GM18858 (cell line): ENCODE measurements around the gene MPC1L.
A peak's percentile ranks its signal among the peaks of the same experiment; 100 is the strongest.
"Not testable (repeated sequence)": the region's sequence is repeated elsewhere in the genome, so short reads cannot be mapped to it uniquely, and the experiment has no call there.

Experiments used
- ATAC-seq: cut with Tn5 transposase; IDR thresholded peaks from one replicate; pipeline ENCODE4 v1.9.1; 2021; ENCODE audit not compliant: unreplicated experiment

Gene MPC1L

DNA sequence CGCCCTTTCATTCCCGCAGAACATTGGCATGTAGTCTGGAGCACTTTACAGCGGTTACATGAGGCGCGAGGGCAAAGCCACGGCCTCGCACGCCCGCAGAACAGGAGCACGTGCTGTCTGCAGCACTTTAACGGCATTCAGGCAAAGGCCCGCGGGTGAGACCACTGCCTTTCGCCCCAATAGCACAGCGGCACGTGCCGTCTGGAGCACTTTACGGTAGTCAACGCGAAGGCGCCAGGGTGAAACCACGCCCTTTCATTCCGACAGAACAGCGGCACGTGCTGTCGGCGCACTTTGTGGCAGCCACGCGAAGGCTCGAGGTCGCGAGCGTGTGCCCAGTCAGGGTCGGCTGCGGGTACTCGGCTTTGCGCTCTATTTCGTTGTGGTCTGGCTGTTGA is at the start of gene MPC1L:
TSS of gene MPC1L (plus strand) at position 290 of the 398 bp plus-strand sequence. CDS start 138 bp downstream, outside the sequence.
- no peak for ATAC-seq

GRCh38 chrX:40573763-40574162 is 49.5 kb upstream of the MPC1L start:
- no peak for ATAC-seq

DNA sequence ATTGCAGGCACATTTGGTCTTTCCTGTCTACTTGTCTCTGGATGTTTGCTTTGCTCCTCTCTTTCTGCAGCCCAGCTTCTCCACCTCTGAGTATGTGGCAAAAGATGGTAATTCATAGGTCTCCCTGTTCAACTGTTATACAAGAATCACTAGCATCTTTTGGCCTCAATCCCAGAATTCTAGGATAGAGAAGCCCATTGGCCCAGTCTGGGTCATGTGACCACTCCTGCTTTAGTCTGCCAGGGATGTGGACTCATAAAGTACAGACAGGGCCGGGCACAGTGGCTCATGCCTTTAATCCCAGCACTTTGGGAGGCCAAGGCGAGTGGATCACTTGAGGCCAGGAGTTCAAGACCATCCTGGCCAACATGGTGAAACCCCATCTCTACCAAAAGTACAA is 47.8 kb upstream of the MPC1L start:
- not testable (repeated sequence) for ATAC-seq

DNA sequence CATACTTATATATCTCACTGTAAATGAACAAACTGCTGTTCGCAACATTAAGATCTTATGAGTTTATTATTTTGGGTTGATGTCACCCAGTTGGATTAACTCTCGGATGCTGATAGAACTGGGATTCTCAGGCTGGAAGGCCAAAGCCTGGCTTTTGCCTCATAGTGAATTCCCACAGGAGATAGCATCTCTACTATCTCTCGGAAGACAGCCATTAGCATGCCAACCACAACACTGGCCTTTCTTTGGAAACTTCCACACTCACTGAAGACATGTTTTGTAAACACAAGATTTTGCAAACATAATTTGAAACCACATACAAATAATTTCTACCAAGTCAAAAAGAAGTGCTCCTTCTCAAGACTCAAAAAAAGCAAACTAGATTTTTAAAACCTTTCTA is 46.9 kb upstream of the MPC1L start:
- ATAC-seq, result no peak

- no peak for ATAC-seq
These were observed 45.1 kb upstream of the MPC1L start for GRCh38 chrX:40578039-40578695.

GRCh38 chrX:40579141-40579540 is 44.1 kb upstream of the MPC1L start:
- no peak for ATAC-seq

- ATAC-seq, result no peak
These were observed 43.2 kb upstream of the MPC1L start for GRCh38 chrX:40579900-40580536.

- peak; percentile 88 for ATAC-seq
These were observed 42.5 kb upstream of the MPC1L start, which contains the start of gene ATP6AP2 for GRCh38 chrX:40580537-40581335. ATP6AP2 (plus strand) TSS chrX:40580970; CDS start chrX:40581066, 96 bp downstream.

DNA sequence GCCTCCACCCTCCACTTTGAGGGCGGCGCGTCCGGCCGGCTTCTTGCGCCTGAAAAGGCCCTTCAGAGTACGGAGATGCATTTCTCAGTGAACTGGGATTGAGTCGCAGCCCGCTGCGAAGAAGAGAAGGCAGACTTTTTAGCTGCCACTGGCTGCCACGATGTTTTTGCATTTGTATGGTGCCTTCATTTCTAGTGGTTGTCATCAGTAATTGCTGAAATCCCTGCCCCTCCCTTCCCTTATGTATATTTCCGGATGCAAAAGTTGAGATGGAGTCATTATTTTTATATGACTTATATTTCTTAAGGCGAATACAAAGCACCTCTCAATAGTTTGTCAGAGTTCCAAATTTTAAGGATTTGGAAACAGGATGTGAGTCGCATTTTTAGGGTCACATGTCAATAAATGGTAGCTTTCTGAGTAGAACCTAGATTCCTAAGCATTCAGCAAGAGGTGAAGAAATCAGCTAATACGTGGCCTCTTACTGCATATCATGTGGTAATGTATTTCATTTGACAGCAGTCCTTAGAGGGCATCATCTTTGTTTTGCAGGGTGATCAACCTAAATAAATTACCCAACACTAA is 41.8 kb upstream of the MPC1L start:
- no peak for ATAC-seq

- ATAC-seq, result not testable (repeated sequence)
These were observed 41.0 kb upstream of the MPC1L start for GRCh38 chrX:40582178-40582577.

DNA sequence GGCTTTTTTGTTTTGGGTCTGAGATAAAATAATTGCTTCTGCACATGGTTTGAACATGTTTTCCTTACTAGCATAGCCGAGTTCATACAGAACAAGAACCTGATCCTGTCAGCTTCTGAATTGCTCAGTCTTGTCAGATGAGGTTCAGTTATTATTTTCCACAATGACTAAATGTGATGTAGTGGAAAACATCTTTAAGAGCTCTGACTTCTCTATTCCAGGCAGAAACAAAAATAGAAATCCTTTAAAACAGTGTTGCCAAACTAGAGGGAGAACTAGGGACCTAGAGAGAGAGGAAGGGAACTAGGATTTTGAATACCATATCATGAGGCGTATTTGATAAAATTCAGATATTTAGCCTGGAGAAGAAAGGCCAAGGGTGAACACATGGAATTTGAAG is 40.4 kb upstream of the MPC1L start:
- ATAC-seq, result no peak

DNA sequence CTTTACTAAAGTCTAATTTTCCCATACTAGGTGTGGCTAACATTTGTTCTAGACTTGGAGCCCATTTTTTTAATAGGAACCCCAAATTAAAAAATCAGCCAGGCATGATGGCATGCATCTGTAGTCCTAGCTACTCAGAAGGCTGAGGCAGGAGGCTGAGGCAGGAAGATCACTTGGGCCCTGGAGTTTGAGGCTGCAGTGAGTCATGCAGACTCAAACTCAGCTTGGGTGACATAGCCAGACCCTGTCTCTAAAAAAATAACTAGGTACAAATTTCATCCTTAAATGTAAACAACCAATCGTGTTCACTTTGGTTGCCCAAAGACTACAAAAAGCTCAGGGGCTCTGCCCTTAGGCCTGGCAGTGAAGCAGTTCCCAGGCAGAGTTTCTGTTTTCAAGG is 35.6 kb upstream of the MPC1L start:
- ATAC-seq, result not testable (repeated sequence)

DNA sequence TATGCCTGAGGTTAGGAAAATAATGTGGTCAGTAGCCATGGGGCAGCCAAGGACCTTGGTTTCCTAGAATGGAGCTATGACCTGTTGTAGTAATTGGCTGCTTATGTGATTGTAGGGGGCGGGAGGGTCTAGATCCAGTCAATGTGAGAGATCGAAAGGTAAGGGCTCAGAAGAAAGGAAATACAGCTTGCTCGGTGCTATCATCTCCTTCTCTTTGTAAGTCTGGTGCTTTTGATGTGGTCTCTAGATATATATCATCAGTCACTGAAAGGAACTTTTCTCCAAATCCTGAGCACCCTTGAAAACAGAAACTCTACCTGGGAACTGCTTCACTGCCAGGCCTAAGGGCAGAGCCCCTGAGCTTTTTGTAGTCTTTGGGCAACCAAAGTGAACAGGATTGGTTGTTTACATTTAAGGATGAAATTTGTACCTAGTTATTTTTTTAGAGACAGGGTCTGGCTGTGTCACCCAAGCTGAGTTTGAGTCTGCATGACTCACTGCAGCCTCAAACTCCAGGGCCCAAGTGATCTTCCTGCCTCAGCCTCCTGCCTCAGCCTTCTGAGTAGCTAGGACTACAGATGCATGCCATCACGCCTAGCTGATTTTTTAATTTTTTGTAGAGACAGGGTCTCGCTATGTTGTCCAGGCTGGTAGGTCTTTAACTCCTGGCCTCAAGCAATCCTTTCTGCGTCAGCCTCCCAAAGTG is 33.5 kb upstream of the MPC1L start:
- not testable (repeated sequence) for ATAC-seq

DNA sequence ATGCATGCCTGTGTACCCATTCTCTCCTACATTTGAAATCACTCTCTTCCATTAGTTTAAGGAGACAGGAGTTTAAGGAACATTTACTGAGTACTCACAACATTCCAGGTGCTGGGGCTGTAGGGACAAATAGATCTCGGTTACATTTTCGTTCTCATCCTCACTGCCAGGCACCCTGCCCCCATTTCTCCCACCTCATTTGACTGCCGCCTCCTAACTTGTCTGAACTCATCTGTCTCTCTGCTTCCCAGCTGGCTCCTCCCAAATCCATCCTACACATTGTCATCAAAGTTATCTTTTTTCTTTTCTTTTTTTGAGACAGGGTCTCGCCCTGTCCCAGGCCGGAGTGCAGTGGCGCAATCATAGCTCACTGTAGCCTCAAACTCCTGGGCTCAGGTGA is 19.8 kb upstream of the MPC1L start:
- no peak for ATAC-seq

- no peak for ATAC-seq
These were observed 15.8 kb upstream of the MPC1L start for GRCh38 chrX:40607381-40607780.

- no peak for ATAC-seq
These were observed 10.7 kb upstream of the MPC1L start for GRCh38 chrX:40612511-40612910.

DNA sequence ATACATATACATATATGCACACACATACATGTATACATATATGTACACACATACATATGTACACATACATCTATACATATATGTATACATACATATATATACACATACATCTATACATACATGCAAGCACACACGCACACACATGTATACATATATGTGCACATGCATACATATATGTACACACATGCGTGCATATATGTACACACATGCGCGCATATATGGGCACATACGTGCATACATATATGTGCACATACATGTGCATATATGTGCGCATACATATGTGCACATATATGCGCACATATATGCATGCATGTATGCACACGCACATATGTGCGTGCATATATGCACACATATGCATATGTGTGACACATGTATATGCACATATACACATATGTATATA is 7.3 kb upstream of the MPC1L start:
- ATAC-seq, result no peak

- ATAC-seq, result no peak
These were observed 5.7 kb upstream of the MPC1L start for GRCh38 chrX:40617566-40617965.

- ATAC-seq, result no peak
These were observed 619 bp upstream of the MPC1L start for GRCh38 chrX:40622479-40623138.

GRCh38 chrX:40623665-40624064 is 437 bp downstream of the MPC1L start:
- ATAC-seq, result no peak
